ENCODE data around the gene LCE1F.

DNA sequence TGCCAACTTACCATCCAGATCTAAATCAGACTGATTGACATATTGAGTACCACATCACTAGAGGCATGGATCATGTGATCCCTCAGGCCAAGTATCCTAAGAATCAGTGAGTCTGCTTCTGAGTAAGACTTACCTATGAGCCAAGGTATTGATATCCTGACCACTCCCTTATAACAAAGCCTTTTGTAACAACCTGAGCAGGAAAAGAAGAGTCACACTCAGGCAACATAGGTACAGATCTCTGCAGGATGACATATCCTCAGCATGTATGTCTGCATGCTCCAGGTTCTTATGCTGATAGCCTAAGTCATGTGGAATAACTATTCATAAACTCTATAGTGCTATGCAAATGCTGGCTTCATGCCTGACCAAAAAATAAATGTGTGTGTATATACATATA lies 50.0 kb downstream of the LCE1F start:
- TF ChIP-seq ZNF263 (CRISPR knock-in tag; IDR thresholded peaks at IDR 0.05; ENCODE audit: low read depth) (no peak), TEAD4 (CRISPR knock-in tag; IDR thresholded peaks at IDR 0.05) (no peak), NR2C2 (CRISPR knock-in tag; IDR thresholded peaks at IDR 0.05) (no peak)
- TF ChIP-seq, protein P1, sequence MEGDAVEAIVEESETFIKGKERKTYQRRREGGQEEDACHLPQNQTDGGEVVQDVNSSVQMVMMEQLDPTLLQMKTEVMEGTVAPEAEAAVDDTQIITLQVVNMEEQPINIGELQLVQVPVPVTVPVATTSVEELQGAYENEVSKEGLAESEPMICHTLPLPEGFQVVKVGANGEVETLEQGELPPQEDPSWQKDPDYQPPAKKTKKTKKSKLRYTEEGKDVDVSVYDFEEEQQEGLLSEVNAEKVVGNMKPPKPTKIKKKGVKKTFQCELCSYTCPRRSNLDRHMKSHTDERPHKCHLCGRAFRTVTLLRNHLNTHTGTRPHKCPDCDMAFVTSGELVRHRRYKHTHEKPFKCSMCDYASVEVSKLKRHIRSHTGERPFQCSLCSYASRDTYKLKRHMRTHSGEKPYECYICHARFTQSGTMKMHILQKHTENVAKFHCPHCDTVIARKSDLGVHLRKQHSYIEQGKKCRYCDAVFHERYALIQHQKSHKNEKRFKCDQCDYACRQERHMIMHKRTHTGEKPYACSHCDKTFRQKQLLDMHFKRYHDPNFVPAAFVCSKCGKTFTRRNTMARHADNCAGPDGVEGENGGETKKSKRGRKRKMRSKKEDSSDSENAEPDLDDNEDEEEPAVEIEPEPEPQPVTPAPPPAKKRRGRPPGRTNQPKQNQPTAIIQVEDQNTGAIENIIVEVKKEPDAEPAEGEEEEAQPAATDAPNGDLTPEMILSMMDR (IDR thresholded peaks at IDR 0.05): no peak
- TF ChIP-seq, protein P2, sequence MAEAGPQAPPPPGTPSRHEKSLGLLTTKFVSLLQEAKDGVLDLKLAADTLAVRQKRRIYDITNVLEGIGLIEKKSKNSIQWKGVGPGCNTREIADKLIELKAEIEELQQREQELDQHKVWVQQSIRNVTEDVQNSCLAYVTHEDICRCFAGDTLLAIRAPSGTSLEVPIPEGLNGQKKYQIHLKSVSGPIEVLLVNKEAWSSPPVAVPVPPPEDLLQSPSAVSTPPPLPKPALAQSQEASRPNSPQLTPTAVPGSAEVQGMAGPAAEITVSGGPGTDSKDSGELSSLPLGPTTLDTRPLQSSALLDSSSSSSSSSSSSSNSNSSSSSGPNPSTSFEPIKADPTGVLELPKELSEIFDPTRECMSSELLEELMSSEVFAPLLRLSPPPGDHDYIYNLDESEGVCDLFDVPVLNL (CRISPR knock-in tag; IDR thresholded peaks at IDR 0.05; ENCODE audit: borderline replicate concordance, low read depth): no peak
- TF ChIP-seq, protein P3, sequence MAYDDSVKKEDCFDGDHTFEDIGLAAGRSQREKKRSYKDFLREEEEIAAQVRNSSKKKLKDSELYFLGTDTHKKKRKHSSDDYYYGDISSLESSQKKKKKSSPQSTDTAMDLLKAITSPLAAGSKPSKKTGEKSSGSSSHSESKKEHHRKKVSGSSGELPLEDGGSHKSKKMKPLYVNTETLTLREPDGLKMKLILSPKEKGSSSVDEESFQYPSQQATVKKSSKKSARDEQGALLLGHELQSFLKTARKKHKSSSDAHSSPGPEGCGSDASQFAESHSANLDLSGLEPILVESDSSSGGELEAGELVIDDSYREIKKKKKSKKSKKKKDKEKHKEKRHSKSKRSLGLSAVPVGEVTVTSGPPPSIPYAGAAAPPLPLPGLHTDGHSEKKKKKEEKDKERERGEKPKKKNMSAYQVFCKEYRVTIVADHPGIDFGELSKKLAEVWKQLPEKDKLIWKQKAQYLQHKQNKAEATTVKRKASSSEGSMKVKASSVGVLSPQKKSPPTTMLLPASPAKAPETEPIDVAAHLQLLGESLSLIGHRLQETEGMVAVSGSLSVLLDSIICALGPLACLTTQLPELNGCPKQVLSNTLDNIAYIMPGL (CRISPR knock-in tag; IDR thresholded peaks at IDR 0.05): no peak
- TF ChIP-seq, protein P4, sequence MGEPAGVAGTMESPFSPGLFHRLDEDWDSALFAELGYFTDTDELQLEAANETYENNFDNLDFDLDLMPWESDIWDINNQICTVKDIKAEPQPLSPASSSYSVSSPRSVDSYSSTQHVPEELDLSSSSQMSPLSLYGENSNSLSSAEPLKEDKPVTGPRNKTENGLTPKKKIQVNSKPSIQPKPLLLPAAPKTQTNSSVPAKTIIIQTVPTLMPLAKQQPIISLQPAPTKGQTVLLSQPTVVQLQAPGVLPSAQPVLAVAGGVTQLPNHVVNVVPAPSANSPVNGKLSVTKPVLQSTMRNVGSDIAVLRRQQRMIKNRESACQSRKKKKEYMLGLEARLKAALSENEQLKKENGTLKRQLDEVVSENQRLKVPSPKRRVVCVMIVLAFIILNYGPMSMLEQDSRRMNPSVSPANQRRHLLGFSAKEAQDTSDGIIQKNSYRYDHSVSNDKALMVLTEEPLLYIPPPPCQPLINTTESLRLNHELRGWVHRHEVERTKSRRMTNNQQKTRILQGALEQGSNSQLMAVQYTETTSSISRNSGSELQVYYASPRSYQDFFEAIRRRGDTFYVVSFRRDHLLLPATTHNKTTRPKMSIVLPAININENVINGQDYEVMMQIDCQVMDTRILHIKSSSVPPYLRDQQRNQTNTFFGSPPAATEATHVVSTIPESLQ (CRISPR knock-in tag; IDR thresholded peaks at IDR 0.05): no peak

Data from WTC11 (cell line).